Measurements from ENCODE around the gene LSM3. TPM values are rescaled to one million over a fixed set of nuclear protein-coding genes. Genes with fewer than 3 reads are reported as not detected.

Gene LSM3
- total RNA-seq, 2 donors from 2014 or later, result 15.0 to 15.4 TPM

GRCh38 chr3:14152233-14152962 lies 26.2 kb upstream of the LSM3 start:
- no peak overlapping the region for H3K4me3 ChIP-seq
- peaks cover 0 to 7% of the 10 kb centered on the region in 2 donors for H3K4me1 ChIP-seq
- no peaks in the 10 kb centered on the region for H3K27me3 ChIP-seq
- H3K27ac ChIP-seq, result no peak overlapping the region
- TF ChIP-seq CTCF (IDR thresholded peaks at IDR 0.05), result peak in 1 of 2 donors; percentile 16
- H3K9me3 ChIP-seq, result no peaks in the 10 kb centered on the region
- peak; percentile 46 for DNase-seq (ENCODE audit: low spot score)
- peaks cover 51% of the 10 kb centered on the region for H3K36me3 ChIP-seq

GRCh38 chr3:14152963-14153355 lies 25.7 kb upstream of the LSM3 start:
- Histone ChIP-seq H3K36me3 (peaks cover 53% of the 10 kb centered on the region), H3K9me3 (no peaks in the 10 kb centered on the region), H3K4me1 (peaks cover 0 to 6% of the 10 kb centered on the region in 2 donors), H3K27me3 (no peaks in the 10 kb centered on the region), H3K27ac (no peak overlapping the region), H3K4me3 (no peak overlapping the region)
- no peak for DNase-seq (ENCODE audit: low spot score)
- no peak for TF ChIP-seq CTCF (IDR thresholded peaks at IDR 0.05)

GRCh38 chr3:14153663-14154062 lies 25.0 kb upstream of the LSM3 start:
- H3K4me1 ChIP-seq, result no peaks in the 10 kb centered on the region
- no peak for TF ChIP-seq CTCF (IDR thresholded peaks at IDR 0.05)
- H3K36me3 ChIP-seq, result peaks cover 53% of the 10 kb centered on the region
- no peaks in the 10 kb centered on the region for H3K27me3 ChIP-seq
- H3K4me3 ChIP-seq, result no peak overlapping the region
- H3K27ac ChIP-seq, result no peak overlapping the region
- DNase-seq (ENCODE audit: low spot score), result peak; percentile 43
- no peaks in the 10 kb centered on the region for H3K9me3 ChIP-seq

GRCh38 chr3:14154276-14154675 lies 24.3 kb upstream of the LSM3 start:
- DNase-seq (ENCODE audit: low spot score), result no peak
- no peak overlapping the region for H3K27ac ChIP-seq
- no peaks in the 10 kb centered on the region for H3K27me3 ChIP-seq
- peaks cover 57% of the 10 kb centered on the region for H3K36me3 ChIP-seq
- no peak for TF ChIP-seq CTCF (IDR thresholded peaks at IDR 0.05)
- no peak overlapping the region for H3K4me3 ChIP-seq
- no peaks in the 10 kb centered on the region for H3K4me1 ChIP-seq
- no peaks in the 10 kb centered on the region for H3K9me3 ChIP-seq

- Histone ChIP-seq H3K9me3 (no peaks in the 10 kb centered on the region), H3K27me3 (no peaks in the 10 kb centered on the region), H3K4me1 (no peaks in the 10 kb centered on the region), H3K4me3 (no peak overlapping the region), H3K36me3 (peaks cover 64% of the 10 kb centered on the region), H3K27ac (no peak overlapping the region)
- DNase-seq (ENCODE audit: low spot score), result no peak
- TF ChIP-seq CTCF (IDR thresholded peaks at IDR 0.05), result no peak
These were observed 23.6 kb upstream of the LSM3 start for GRCh38 chr3:14154895-14155440.

Measured in right atrium auricular region (tissue), 2 donors.